BE2C (cell line): ENCODE results near the gene FAM110A.

ENCODE experiments used
- DNase-seq: peaks from one replicate; pipeline ENCODE4 v3.0.0-alpha.2; 2020
- H3K27me3 ChIP-seq: fragments of 250-450 bp; sonication (Bioruptor Pico); 2 replicates; pipeline ENCODE4 v1.5.1; 2020; ENCODE audit warnings: mild to moderate bottlenecking
- H3K36me3 ChIP-seq: fragments of 250-450 bp; sonication (Bioruptor Pico); 2 replicates; pipeline ENCODE4 v1.5.1; 2020; ENCODE audit warnings: mild to moderate bottlenecking
- H3K4me1 ChIP-seq: fragments of 250-450 bp; sonication (Bioruptor Pico); 2 replicates; pipeline ENCODE4 v1.5.1; 2020
- H3K4me3 ChIP-seq: 2 replicates; pipeline ENCODE4 v1.5.1; 2011; ENCODE audit warnings: low read depth, low read length
- H3K9me3 ChIP-seq: fragments of 250-450 bp; sonication (Bioruptor Pico); 2 replicates; pipeline ENCODE4 v1.5.1; 2020
- CTCF ChIP-seq: IDR thresholded peaks from 2 replicates; pipeline ENCODE4 v1.5.1; 2012; ENCODE audit warnings: mild to moderate bottlenecking, low read depth, low read length

FAM110A gene

GRCh38 chr20:887137-887536 is 53.6 kb downstream of the FAM110A start:
- Histone ChIP-seq H3K27me3 (no peaks in the 10 kb centered on the region), H3K4me1 (no peaks in the 10 kb centered on the region), H3K4me3 (no peak overlapping the region), H3K36me3 (no peaks in the 10 kb centered on the region), H3K9me3 (no peaks in the 10 kb centered on the region)
- TF ChIP-seq CTCF = no peak
- no peak for DNase-seq

- no peak for DNase-seq
- Histone ChIP-seq H3K36me3 (no peaks in the 10 kb centered on the region), H3K4me1 (no peaks in the 10 kb centered on the region), H3K4me3 (no peak overlapping the region), H3K27me3 (no peaks in the 10 kb centered on the region), H3K9me3 (no peaks in the 10 kb centered on the region)
- no peak for TF ChIP-seq CTCF
Measured at GRCh38 chr20:888057-888456, 54.5 kb downstream of the FAM110A start.

- Histone ChIP-seq H3K27me3 (no peaks in the 10 kb centered on the region), H3K4me3 (no peak overlapping the region), H3K36me3 (no peaks in the 10 kb centered on the region), H3K9me3 (no peaks in the 10 kb centered on the region), H3K4me1 (no peaks in the 10 kb centered on the region)
- TF ChIP-seq CTCF = no peak
- no peak for DNase-seq
Measured at GRCh38 chr20:889106-889505, 55.6 kb downstream of the FAM110A start.

- H3K9me3 ChIP-seq = no peaks in the 10 kb centered on the region
- TF ChIP-seq CTCF = no peak
- no peaks in the 10 kb centered on the region for H3K27me3 ChIP-seq
- H3K4me3 ChIP-seq = no peak overlapping the region
- H3K4me1 ChIP-seq = no peaks in the 10 kb centered on the region
- no peak for DNase-seq
- no peaks in the 10 kb centered on the region for H3K36me3 ChIP-seq
Measured at GRCh38 chr20:889932-890463, 56.5 kb downstream of the FAM110A start.

- Histone ChIP-seq H3K4me3 (no peak overlapping the region), H3K36me3 (no peaks in the 10 kb centered on the region), H3K9me3 (no peaks in the 10 kb centered on the region), H3K4me1 (no peaks in the 10 kb centered on the region), H3K27me3 (no peaks in the 10 kb centered on the region)
- no peak for TF ChIP-seq CTCF
- DNase-seq = no peak
Measured at GRCh38 chr20:890666-891057, 57.1 kb downstream of the FAM110A start.

GRCh38 chr20:891058-891705 is 57.7 kb downstream of the FAM110A start:
- no peaks in the 10 kb centered on the region for H3K36me3 ChIP-seq
- no peak for DNase-seq
- no peaks in the 10 kb centered on the region for H3K9me3 ChIP-seq
- no peak overlapping the region for H3K4me3 ChIP-seq
- no peak for TF ChIP-seq CTCF
- H3K4me1 ChIP-seq = no peaks in the 10 kb centered on the region
- H3K27me3 ChIP-seq = no peaks in the 10 kb centered on the region
